ENCODE measurements around the gene CCBE1.

GRCh38 chr18:59570796-59571195, 126.4 kb downstream of the CCBE1 start:
- TF ChIP-seq TAF1 (IDR thresholded peaks at IDR 0.05; ENCODE audit: borderline replicate concordance, insufficient read depth, low read length) = no peak
- no peak for TF ChIP-seq POLR2AphosphoS5 (IDR thresholded peaks at IDR 0.05; ENCODE audit: low read depth, low read length)
- TF ChIP-seq FOXP2 (optimal IDR thresholded peaks at IDR 0.05; ENCODE audit: borderline replicate concordance, extremely low read depth, extremely low read length, insufficient read depth) = no peak

Measured in PFSK-1 (cell line).